Activated naive CD4-positive, alpha-beta T cell treated with anti-CD3 and anti-CD28 coated beads, Interleukin-2, amount 50 U/mL, for 16 hours (primary cell): ENCODE results near the gene CEP162.
"Not testable (repeated sequence)": the region's sequence is repeated elsewhere in the genome, so short reads cannot be mapped to it uniquely, and the experiment has no call there.

Source experiments
- DNase-seq: peaks from one replicate; pipeline ENCODE4 v3.0.0-alpha.2; 2020

CEP162 gene

GRCh38 chr6:84228198-84228543, 728 bp upstream of the CEP162 start:
- DNase-seq, result no peak

DNA sequence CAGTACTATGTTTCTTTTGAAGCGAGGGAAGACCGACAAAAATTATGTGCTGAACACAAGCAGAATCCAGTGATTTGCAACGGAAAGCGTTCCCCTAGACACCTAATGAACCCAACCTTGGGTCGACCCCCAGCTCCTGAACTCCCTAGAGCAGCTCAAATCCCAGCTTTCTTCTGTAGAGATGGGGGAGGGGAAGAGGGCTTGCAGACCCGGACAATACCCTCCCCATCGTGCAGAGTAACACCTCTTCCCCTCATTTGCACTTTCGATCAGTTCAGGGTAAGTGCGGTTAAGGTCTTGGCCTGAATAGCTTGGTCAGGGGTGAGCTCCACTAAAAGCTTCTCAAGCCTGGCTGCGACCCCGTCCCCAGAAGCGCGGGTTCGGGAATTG, 404 bp downstream of the CEP162 start:
- DNase-seq, result no peak

DNA sequence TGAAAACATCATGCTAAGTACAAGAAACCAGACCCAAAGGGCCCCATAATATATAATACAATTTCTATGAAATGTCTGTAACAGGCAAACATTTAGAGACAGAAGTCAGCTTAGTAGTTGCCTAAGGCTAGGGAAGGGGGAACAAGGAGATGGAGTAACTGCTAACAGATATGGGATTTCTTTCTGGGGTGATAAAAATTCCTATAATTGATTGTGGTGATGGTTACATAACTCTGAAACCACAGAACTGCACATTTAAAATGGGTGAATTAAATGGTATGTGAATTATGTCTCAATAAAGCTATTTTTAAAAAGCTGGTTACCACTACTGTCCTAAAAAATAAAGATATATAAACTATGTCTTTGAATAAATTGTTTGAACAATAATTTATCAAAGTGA, 3.2 kb downstream of the CEP162 start:
- no peak for DNase-seq

- DNase-seq, result not testable (repeated sequence)
Measured at GRCh38 chr6:84223608-84224007, 3.8 kb downstream of the CEP162 start.

DNA sequence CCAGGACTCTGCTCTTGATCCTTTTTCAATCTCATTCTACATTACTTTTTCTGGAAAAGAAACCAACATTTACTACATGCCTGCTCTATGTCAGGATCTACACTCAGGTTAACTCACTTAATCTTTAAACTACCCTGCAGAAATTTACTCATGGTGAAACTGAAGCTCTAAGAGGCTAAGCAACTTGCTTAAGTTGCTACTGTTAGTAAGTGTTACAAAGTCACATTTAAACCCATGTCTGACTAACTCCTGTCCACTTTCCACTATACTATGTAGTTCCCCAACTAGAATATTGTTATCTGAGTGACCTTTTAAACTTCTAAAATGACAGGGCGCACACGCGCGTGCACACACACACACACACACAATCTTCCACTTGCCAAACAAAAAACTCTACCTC, 5.0 kb downstream of the CEP162 start:
- DNase-seq, result no peak

DNA sequence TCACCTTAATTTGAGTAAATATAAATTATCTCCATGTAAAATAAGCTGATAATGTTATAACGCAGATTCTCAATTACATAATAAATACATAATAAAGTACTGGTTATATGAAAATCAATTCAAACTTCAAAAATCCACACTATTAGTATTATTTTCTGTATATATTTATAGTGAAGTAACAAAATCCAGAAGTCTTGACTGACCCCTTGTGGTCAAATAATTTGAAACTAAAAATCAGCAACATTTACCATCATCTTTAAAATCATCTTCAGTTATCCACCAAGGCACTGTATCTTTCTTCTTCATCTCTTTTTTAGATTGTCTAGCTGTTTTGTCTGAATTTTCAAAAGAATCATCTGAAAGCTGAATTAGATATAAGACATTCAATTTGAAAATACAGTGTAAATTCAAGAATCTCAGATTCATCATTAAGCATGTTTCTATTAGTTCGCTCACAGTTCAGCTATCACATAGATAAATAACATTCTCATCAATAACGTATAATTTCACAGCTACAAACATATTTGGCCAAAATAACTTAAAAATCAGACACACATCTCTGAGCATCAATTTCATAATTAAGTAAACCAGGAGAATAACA, 6.5 kb downstream of the CEP162 start:
- no peak for DNase-seq

GRCh38 chr6:84218091-84218490, 9.4 kb downstream of the CEP162 start:
- DNase-seq, result no peak

GRCh38 chr6:84213217-84213616, 14.2 kb downstream of the CEP162 start:
- no peak for DNase-seq

DNA sequence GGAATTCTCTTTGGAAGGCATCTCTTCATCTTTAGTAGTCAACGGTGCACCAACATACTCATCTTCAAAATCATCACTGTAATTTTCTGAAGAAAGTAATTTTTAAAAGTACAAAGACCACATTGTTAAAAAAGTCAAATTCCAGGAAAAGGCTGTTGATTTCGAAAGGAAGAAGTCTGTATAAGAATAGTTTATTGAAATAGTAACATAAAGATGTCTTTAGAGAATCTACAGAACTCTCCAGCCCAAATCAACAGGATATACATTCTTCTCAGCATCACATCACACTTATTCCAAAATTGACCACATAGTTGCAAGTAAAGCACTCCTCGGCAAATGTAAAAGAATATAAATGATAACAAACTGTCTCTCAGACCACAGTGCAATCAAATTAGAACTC, 23.4 kb downstream of the CEP162 start:
- DNase-seq, result no peak

GRCh38 chr6:84199987-84200386, 27.5 kb downstream of the CEP162 start:
- not testable (repeated sequence) for DNase-seq

GRCh38 chr6:84197708-84198107, 29.7 kb downstream of the CEP162 start:
- DNase-seq, result no peak

GRCh38 chr6:84193114-84193708, 34.2 kb downstream of the CEP162 start:
- no peak for DNase-seq

DNA sequence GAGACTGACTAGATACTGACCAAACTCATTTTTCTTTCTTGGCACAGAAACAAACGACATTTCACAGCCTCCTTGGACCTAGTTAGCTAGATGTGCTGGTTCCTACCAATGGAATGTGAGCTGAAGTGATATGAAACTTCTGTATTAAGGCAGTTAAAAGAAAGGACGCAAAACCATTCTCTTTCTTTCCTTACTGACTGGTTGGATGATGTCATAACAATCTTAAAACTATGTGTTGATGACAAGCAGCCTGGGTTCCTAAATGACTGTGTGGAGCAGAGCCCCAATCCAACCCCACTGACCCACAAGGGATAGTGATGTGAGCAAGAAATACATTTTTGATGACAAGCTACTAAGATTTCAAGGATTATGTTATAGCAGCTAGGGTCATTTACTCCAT, 35.6 kb downstream of the CEP162 start:
- no peak for DNase-seq

- not testable (repeated sequence) for DNase-seq
Measured at GRCh38 chr6:84189356-84189755, 38.1 kb downstream of the CEP162 start.

- no peak for DNase-seq
Measured at GRCh38 chr6:84183430-84183829, 44.0 kb downstream of the CEP162 start.

- no peak for DNase-seq
Measured at GRCh38 chr6:84182001-84182400, 45.4 kb downstream of the CEP162 start.

DNA sequence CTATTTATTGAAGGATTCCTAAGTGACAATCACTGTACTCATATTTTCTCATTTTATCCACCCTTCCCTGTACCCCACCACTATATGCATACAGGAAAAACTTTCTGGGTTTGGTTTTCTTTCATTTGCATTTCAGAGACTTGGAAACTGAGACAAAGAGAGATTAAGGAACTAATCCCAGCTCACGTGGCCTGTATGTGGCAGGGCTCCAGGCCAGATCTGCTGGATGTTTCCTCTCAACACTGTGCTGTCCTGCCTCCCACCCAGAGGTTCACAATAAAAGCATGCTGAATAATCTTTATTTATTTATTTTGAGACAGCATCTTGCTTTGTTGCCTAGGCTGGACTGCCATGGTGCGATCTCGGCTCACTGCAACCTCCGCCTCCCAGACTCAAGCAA, 50.2 kb downstream of the CEP162 start:
- no peak for DNase-seq

- DNase-seq, result no peak
Measured at GRCh38 chr6:84172574-84172973, 54.9 kb downstream of the CEP162 start.

- no peak for DNase-seq
Measured at GRCh38 chr6:84172080-84172479, 55.4 kb downstream of the CEP162 start.

DNA sequence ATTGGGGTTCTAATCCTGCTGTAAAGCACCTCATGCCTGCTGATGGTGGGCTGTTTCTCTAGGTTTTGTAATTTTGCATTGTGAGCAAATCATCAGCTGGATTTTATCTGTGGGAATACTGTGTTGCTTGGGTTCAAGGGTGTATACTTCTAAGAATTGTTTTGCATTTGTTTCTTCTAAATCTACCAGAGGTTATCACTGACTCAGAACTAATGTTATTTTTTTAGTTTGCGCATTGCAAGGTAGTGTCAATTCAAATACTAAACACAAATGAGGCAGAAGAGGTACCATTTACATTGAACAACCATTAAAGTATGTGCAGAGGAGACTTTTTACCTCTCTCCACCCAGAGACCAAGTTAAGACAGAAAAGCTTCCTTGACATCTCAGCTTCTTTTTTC, 60.0 kb downstream of the CEP162 start:
- DNase-seq, result no peak

GRCh38 chr6:84166395-84166794, 61.0 kb downstream of the CEP162 start:
- no peak for DNase-seq

- DNase-seq, result not testable (repeated sequence)
Measured at GRCh38 chr6:84164328-84164727, 63.1 kb downstream of the CEP162 start.

- DNase-seq, result no peak
Measured at GRCh38 chr6:84161190-84161589, 66.3 kb downstream of the CEP162 start.

DNA sequence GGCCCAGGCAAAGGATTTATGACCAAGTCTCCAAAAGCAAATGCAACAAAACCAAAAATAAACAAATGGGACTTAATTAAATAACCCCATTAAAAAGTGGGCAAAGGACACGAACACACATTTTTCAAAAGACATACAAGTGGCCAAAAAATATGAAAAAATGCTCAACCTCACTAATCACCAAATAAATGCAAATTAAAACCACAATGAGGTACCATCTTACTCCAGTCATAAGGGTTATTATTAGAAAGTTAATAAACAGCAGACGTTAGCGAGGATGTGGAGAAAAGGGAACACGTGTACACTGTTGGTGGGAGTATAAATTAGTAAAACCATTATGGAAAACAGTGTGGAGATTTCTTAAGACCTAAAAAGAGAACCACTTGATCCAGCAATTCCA, 71.1 kb downstream of the CEP162 start:
- DNase-seq, result no peak

- DNase-seq, result no peak
Measured at GRCh38 chr6:84151669-84152068, 75.8 kb downstream of the CEP162 start.
